Kidney (tissue), 14 donors: ENCODE results near the gene SPHK1. TPM values are rescaled to one million over a fixed set of nuclear protein-coding genes. Genes with fewer than 3 reads are reported as not detected.

Source experiments
- DNase-seq, 5 donors: peaks; one replicate each; pipeline ENCODE4 v3.0.0-alpha.2; 2013 to 2020
- FAIRE-seq: peaks from 2 replicates; lab custom pipeline; 2012; peaks lifted over from hg19 to GRCh38; lab: Jason Lieb, UNC
- H3K27ac ChIP-seq, 2 donors: one replicate each; pipeline ENCODE4 v1.7.0; 2013; ENCODE audit warnings: low read depth in 2 of 2, low read length in 2 of 2, inconsistent platforms in 1 of 2
- H3K27me3 ChIP-seq: one replicate; pipeline ENCODE4 v1.7.1; 2013; ENCODE audit warnings: low read length, inconsistent platforms; ENCODE audit not compliant: control insufficient read depth, insufficient read depth
- H3K36me3 ChIP-seq, 3 donors: one replicate each; pipeline versions ENCODE4 v1.7.0 to v1.7.1; 2013; ENCODE audit warnings: low read length in 3 of 3, control low read depth in 1 of 3, inconsistent platforms in 1 of 3; ENCODE audit not compliant: insufficient read depth in 3 of 3, control insufficient read depth in 2 of 3
- H3K4me1 ChIP-seq, 3 donors: one replicate each; pipeline versions ENCODE4 v1.7.0 to v1.7.1; 2013; ENCODE audit warnings: low read length in 3 of 3, inconsistent platforms in 1 of 3, low read depth in 1 of 3; ENCODE audit not compliant: control insufficient read depth in 2 of 3, insufficient read depth in 2 of 3
- H3K4me3 ChIP-seq, 3 donors: one replicate each; pipeline versions ENCODE4 v1.7.0 to v1.8.1; 2013; ENCODE audit warnings: low read length in 3 of 3, control low read depth in 1 of 3, inconsistent platforms in 1 of 3
- H3K9ac ChIP-seq, 3 donors: one replicate each; pipeline versions ENCODE4 v1.7.0 to v1.7.1; 2013; ENCODE audit warnings: low read length in 3 of 3, control low read depth in 1 of 3, inconsistent platforms in 1 of 3
- H3K9me3 ChIP-seq, 3 donors: one replicate each; pipeline versions ENCODE4 v1.7.0 to v1.7.1; 2013; ENCODE audit warnings: low read length in 3 of 3, control low read depth in 1 of 3, inconsistent platforms in 1 of 3; ENCODE audit not compliant: control insufficient read depth in 2 of 3, insufficient read depth in 1 of 3
- CTCF ChIP-seq: IDR thresholded peaks from 3 replicates; pipeline ENCODE4 v1.5.1; 2012; ENCODE audit warnings: mild to moderate bottlenecking, moderate library complexity, borderline replicate concordance; ENCODE audit not compliant: insufficient read depth; ENCODE audit errors: extremely low read depth
- intact Hi-C: fragments of 100-400 bp; cut with DNase I; formaldehyde crosslinking; loops from one replicate; pipeline ENCODE4 v1.11.1; 2022
- polyA plus RNA-seq: library from polyadenylated mRNA; stranded (reverse); fragments of 350-450 nt; fragmentation: Illumina TruSeq; extraction: RNeasy Lipid Tissue Mini Kit (QIAGEN cat#74804); gene quantifications from one replicate; pipeline ENCODE4 v1.2.3, GENCODE V29; 2014; ENCODE audit warnings: low read depth, low replicate concordance; ENCODE audit not compliant: insufficient read depth
- total RNA-seq: library from RNA; stranded (reverse); fragmentation: NEBNext Ultra II Directional; extraction: Animal tissue kit (Norgen Biotek cat#: 25700); gene quantifications from one replicate; pipeline ENCODE4 v1.2.1, GENCODE V29; 2021
- donor health status: control.
- donor health status: control.
- donor health status: control.
- donor health status: control.
- donor health status: control.
- donor health status: DM: yes; HTN: yes; CAD: no.
- donor health status: Normal renal cell carcinoma (clear cell type).

The SPHK1 gene
- total and polyA plus RNA-seq, 2 donors from 2014 or later = 1.5 to 10.4 TPM

- Histone ChIP-seq H3K27me3 (no peaks in the 10 kb centered on the region), H3K4me1 (peaks cover 0 to 6% (median 0%) of the 10 kb centered on the region in 3 donors), H3K36me3 (peaks cover 0 to 3% (median 0%) of the 10 kb centered on the region in 3 donors), H3K9ac (no peak overlapping the region), H3K9me3 (no peaks in the 10 kb centered on the region), H3K4me3 (no peak overlapping the region), H3K27ac (no peak overlapping the region)
- DNase-seq (no peak), FAIRE-seq (no peak)
- TF ChIP-seq CTCF = no peak
- intact Hi-C loops = no loop called here
These were observed 51.3 kb downstream of the SPHK1 start for GRCh38 chr17:76435751-76436150.

Other genes with a start within 250 kb of the SPHK1 start
- 6.8 TPM for gene FOXJ1, start 243.4 kb upstream of the SPHK1 start, total RNA-seq
- gene FOXJ1, start 243.4 kb upstream of the SPHK1 start, polyA plus RNA-seq = 3.4 TPM
- 4.8 TPM for gene RNF157, start 144.1 kb upstream of the SPHK1 start, total RNA-seq
- 12.4 TPM for gene RNF157, start 144.1 kb upstream of the SPHK1 start, polyA plus RNA-seq
- gene UBALD2, start 119.3 kb upstream of the SPHK1 start, total RNA-seq = 54.3 TPM
- 59.1 TPM for gene UBALD2, start 119.3 kb upstream of the SPHK1 start, polyA plus RNA-seq
- 2.0 TPM for gene QRICH2, start 76.3 kb upstream of the SPHK1 start, total RNA-seq
- 2.5 TPM for gene QRICH2, start 76.3 kb upstream of the SPHK1 start, polyA plus RNA-seq
- gene PRPSAP1, start 30.7 kb upstream of the SPHK1 start, total RNA-seq = 37.6 TPM
- gene PRPSAP1, start 30.7 kb upstream of the SPHK1 start, polyA plus RNA-seq = 39.9 TPM
- gene UBE2O, start 68.5 kb downstream of the SPHK1 start, total RNA-seq = 21.3 TPM
- 5.5 TPM for gene UBE2O, start 68.5 kb downstream of the SPHK1 start, polyA plus RNA-seq
- not detected for gene AANAT, start 83.0 kb downstream of the SPHK1 start, total RNA-seq
- gene AANAT, start 83.0 kb downstream of the SPHK1 start, polyA plus RNA-seq = not detected
- gene RHBDF2, start 116.8 kb downstream of the SPHK1 start, total RNA-seq = 58.6 TPM
- 6.8 TPM for gene RHBDF2, start 116.8 kb downstream of the SPHK1 start, polyA plus RNA-seq
- gene CYGB, start 153.1 kb downstream of the SPHK1 start, total RNA-seq = 12.6 TPM
- gene CYGB, start 153.1 kb downstream of the SPHK1 start, polyA plus RNA-seq = 6.7 TPM
- 2.2 TPM for gene PRCD, start 155.4 kb downstream of the SPHK1 start, total RNA-seq
- gene PRCD, start 155.4 kb downstream of the SPHK1 start, polyA plus RNA-seq = not detected
- gene ST6GALNAC2, start 201.3 kb downstream of the SPHK1 start, total RNA-seq = 28.6 TPM
- 6.5 TPM for gene ST6GALNAC2, start 201.3 kb downstream of the SPHK1 start, polyA plus RNA-seq